22Rv1 (cell line): ENCODE results near the gene MSANTD2.

Experiments used
- CTCF ChIP-seq: fragments of 450-650 bp; IDR thresholded peaks from 2 replicates; pipeline ENCODE4 v1.5.1; 2017; ENCODE audit warnings: mild to moderate bottlenecking
- ZFX ChIP-seq: fragments of 450-650 bp; IDR thresholded peaks from 2 replicates; pipeline ENCODE4 v1.6.1; 2017; ENCODE audit warnings: antibody characterized with exemption, borderline replicate concordance

DNA sequence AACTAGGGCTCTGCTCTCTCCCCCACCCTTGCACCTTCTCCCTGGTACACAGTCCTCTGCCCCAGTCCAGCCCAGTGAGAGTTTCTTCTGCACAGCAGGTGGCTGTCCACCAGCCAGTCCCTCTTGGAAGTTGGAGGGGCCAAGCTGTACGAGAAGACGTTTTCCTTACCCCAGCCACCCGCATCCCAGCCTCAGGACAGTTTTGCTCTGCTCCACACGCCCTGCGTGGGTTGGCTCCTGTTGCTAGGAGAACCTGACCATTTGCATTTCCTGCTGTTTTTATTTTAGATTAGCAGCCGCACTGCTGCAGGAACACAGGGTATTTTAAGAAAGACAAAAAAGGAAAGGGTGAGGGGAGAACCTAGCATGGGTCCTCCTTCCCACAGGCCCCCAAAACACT is 78.0 kb downstream of the MSANTD2 start:
- TF ChIP-seq CTCF = no peak
- no peak for TF ChIP-seq ZFX
